Thyroid gland (tissue), 4 donors: ENCODE measurements around the gene ADAMTSL1. TPM values are rescaled to one million over a fixed set of nuclear protein-coding genes. Genes with fewer than 3 reads are reported as not detected.
"Not testable (repeated sequence)": the region's sequence is repeated elsewhere in the genome, so short reads cannot be mapped to it uniquely, and the experiment has no call there.

ENCODE experiments used
- DNase-seq, 2 donors: peaks; one replicate each; pipeline ENCODE4 v3.0.0-alpha.2; 2019
- H3K27ac ChIP-seq, 3 donors: fragments of 200-600 bp; sonication (generic); 1 replicate in 2 of 3; 2 replicates in 1 of 3; pipeline ENCODE4 v1.5.1; 2016 to 2019; ENCODE audit warnings: mild to moderate bottlenecking in 1 of 3, moderate library complexity in 1 of 3
- H3K27me3 ChIP-seq: fragments of 200-600 bp; sonication (generic); one replicate; pipeline ENCODE4 v1.5.1; 2019
- H3K36me3 ChIP-seq, 2 donors: fragments of 200-600 bp; sonication (generic); one replicate each; pipeline ENCODE4 v1.5.1; 2016 to 2019
- H3K4me1 ChIP-seq, 2 donors: fragments of 200-600 bp; sonication (generic); one replicate each; pipeline ENCODE4 v1.5.1; 2017 to 2019
- H3K4me3 ChIP-seq, 3 donors: fragments of 200-600 bp; sonication (generic); replicated peaks in 1 of 3; 1 replicate in 2 of 3; 2 replicates in 1 of 3; pipeline ENCODE4 v1.5.1; 2016; ENCODE audit warnings: mild to moderate bottlenecking in 1 of 3
- H3K9me3 ChIP-seq: fragments of 200-600 bp; sonication (generic); one replicate; pipeline ENCODE4 v1.5.1; 2017
- CTCF ChIP-seq, 6 experiments: fragments of 200-600 bp in 3 of 6; fragments of 450-650 bp in 3 of 6; sonication (generic) in 3 of 6; IDR thresholded peaks; one replicate each; pipeline ENCODE4 v1.5.1; 2016 to 2019; ENCODE audit warnings: antibody characterized with exemption in 6 of 6, mild to moderate bottlenecking in 2 of 6, inconsistent platforms in 1 of 6, moderate library complexity in 1 of 6
- POLR2A ChIP-seq, 2 donors: fragments of 450-650 bp; IDR thresholded peaks; one replicate each; pipeline ENCODE4 v1.6.1; 2017; ENCODE audit warnings: antibody characterized with exemption in 2 of 2, mild to moderate bottlenecking in 2 of 2, moderate library complexity in 1 of 2
- WGBS, 2 donors: methylation state at CpG; one replicate each; pipeline ENCODE4 v1.1.5; 2017; 5-methylcytosine and 5-hydroxymethylcytosine counted together
- intact Hi-C: fragments of 100-400 bp; cut with DNase I; formaldehyde crosslinking; loops from one replicate; pipeline ENCODE4 v1.15.1; 2023
- total RNA-seq, 4 donors: library from RNA; depleted of rRNA; stranded (reverse); fragments of >200 nt; gene quantifications; one replicate each; pipeline ENCODE4 v1.2.3, GENCODE V29; 2016

The ADAMTSL1 gene
- total RNA-seq, 4 donors from 2014 or later: 1.6 to 9.0 (median 4.8) TPM

GRCh38 chr9:18925880-18926279, 451.9 kb downstream of the ADAMTSL1 start:
- intact Hi-C loops: no loop called here

GRCh38 chr9:18926513-18926912, 452.6 kb downstream of the ADAMTSL1 start:
- no peaks in the 10 kb centered on the region for H3K27me3 ChIP-seq
- H3K4me3 ChIP-seq: no peak overlapping the region
- intact Hi-C loops: no loop called here
- no peaks in the 10 kb centered on the region for H3K9me3 ChIP-seq
- no peak overlapping the region for H3K27ac ChIP-seq
- DNase-seq: no peak
- no peaks in the 10 kb centered on the region for H3K36me3 ChIP-seq
- TF ChIP-seq POLR2A (IDR thresholded peaks at IDR 0.05) (no peak), CTCF (IDR thresholded peaks at IDR 0.05) (no peak)
- WGBS, 2 donors: 89 to 93% methylated on average over 3 of the region's 3 CpGs
- peaks cover 5 to 9% of the 10 kb centered on the region in 2 donors for H3K4me1 ChIP-seq

More at GRCh38 chr9:18925880-18926279, 451.9 kb downstream of the ADAMTSL1 start:
- H3K4me1 ChIP-seq: peaks cover 10 to 13% of the 10 kb centered on the region in 2 donors
- no peak for DNase-seq
- TF ChIP-seq CTCF (IDR thresholded peaks at IDR 0.05): no peak
- TF ChIP-seq POLR2A (IDR thresholded peaks at IDR 0.05): no peak
- no peaks in the 10 kb centered on the region for H3K27me3 ChIP-seq
- no peak overlapping the region for H3K4me3 ChIP-seq
- H3K36me3 ChIP-seq: no peaks in the 10 kb centered on the region
- H3K27ac ChIP-seq: no peak overlapping the region
- H3K9me3 ChIP-seq: no peaks in the 10 kb centered on the region

GRCh38 chr9:18928711-18929110, 454.8 kb downstream of the ADAMTSL1 start:
- no peak for TF ChIP-seq CTCF (IDR thresholded peaks at IDR 0.05)
- intact Hi-C loops: no loop called here
- DNase-seq: no peak
- WGBS, 2 donors: 93 to 94% methylated on average over 7 of the region's 7 CpGs
- Histone ChIP-seq H3K9me3 (no peaks in the 10 kb centered on the region), H3K27me3 (no peaks in the 10 kb centered on the region), H3K27ac (no peak overlapping the region), H3K4me3 (no peak overlapping the region), H3K36me3 (no peaks in the 10 kb centered on the region), H3K4me1 (no peaks in the 10 kb centered on the region)

- DNase-seq, H3K36me3 ChIP-seq, H3K4me3 ChIP-seq, H3K27me3 ChIP-seq, intact Hi-C loops, H3K27ac ChIP-seq, H3K4me1 ChIP-seq, H3K9me3 ChIP-seq: not testable (repeated sequence)
- 90 to 91% methylated on average over 12 to 13 of the region's 13 CpGs for WGBS, 2 donors
Observed at GRCh38 chr9:18930611-18931010, 456.7 kb downstream of the ADAMTSL1 start.

- WGBS, 2 donors: 76 to 83% methylated on average over 2 of the region's 2 CpGs
- DNase-seq: no peak
Observed at GRCh38 chr9:18935541-18935940, 461.6 kb downstream of the ADAMTSL1 start.

More at GRCh38 chr9:18935541-18935940, 461.6 kb downstream of the ADAMTSL1 start:
- no peak for TF ChIP-seq POLR2A (IDR thresholded peaks at IDR 0.05)
- no peak for TF ChIP-seq CTCF (IDR thresholded peaks at IDR 0.05)
- Histone ChIP-seq H3K4me3 (no peak overlapping the region), H3K9me3 (no peaks in the 10 kb centered on the region), H3K27ac (no peak overlapping the region), H3K27me3 (no peaks in the 10 kb centered on the region), H3K36me3 (no peaks in the 10 kb centered on the region), H3K4me1 (no peaks in the 10 kb centered on the region)
- intact Hi-C loops: no loop called here
